ENCODE results near the gene RETSAT.
"Not testable (repeated sequence)": the region's sequence is repeated elsewhere in the genome, so short reads cannot be mapped to it uniquely, and the experiment has no call there.

The RETSAT gene

DNA sequence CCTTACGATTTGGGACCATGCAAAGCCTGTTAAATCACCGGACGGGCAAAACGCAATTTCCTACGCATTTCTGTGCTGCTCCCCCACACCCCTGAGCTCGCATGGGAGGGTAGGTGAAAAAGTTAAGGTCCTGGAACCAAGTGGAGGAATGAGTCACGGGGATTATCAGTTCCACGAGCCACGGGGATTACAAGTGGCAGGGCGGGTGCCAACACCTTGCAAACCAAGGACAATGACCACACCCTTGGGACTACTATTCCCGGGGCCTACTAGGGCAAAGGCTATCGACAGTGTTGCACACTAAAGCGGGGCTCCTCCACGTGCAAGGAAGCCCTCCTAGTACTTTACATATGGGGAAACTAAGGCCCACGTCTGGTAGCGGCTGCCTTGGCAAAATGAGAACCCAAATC is 447 bp downstream of the RETSAT start:
- in situ Hi-C loops (cut with HindIII; ENCODE audit: low sequenced_read_pairs): no loop called here
- peak; percentile 7 for DNase-seq (ENCODE audit: low read depth, low spot score)

DNA sequence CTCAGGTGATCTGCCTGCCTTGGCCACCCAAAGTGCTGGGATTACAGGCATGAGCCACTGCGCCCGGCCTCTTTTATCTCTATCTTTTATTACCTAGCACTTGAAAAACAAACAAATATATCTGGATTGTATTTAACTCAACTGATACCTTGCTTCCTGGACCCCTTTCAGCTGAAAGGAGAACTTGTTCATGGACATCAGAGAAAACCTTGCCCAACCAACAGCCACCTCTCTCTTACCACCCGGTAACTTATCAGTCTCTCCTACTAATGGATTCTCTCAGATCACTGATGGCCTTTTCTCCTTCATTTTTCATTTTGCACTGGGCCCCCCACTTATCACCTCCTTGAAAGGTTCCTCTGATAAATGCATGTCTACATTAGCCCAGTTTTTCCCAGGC is 6.7 kb downstream of the RETSAT start:
- TF ChIP-seq, protein P1, sequence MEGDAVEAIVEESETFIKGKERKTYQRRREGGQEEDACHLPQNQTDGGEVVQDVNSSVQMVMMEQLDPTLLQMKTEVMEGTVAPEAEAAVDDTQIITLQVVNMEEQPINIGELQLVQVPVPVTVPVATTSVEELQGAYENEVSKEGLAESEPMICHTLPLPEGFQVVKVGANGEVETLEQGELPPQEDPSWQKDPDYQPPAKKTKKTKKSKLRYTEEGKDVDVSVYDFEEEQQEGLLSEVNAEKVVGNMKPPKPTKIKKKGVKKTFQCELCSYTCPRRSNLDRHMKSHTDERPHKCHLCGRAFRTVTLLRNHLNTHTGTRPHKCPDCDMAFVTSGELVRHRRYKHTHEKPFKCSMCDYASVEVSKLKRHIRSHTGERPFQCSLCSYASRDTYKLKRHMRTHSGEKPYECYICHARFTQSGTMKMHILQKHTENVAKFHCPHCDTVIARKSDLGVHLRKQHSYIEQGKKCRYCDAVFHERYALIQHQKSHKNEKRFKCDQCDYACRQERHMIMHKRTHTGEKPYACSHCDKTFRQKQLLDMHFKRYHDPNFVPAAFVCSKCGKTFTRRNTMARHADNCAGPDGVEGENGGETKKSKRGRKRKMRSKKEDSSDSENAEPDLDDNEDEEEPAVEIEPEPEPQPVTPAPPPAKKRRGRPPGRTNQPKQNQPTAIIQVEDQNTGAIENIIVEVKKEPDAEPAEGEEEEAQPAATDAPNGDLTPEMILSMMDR (IDR thresholded peaks at IDR 0.05; ENCODE audit: low read depth, low read length): no peak
- no peak overlapping the region for H3K4me3 ChIP-seq (ENCODE audit: low read depth, low read length)
- DNase-seq (ENCODE audit: low read depth, low spot score): no peak
- in situ Hi-C loops (cut with HindIII; ENCODE audit: low sequenced_read_pairs): no loop called here

More for the DNA sequence above, 447 bp downstream of the RETSAT start:
- H3K4me3 ChIP-seq (ENCODE audit: low read depth, low read length): peak overlapping the region; percentile 97
- TF ChIP-seq, protein P1 (IDR thresholded peaks at IDR 0.05; ENCODE audit: low read depth, low read length): no peak

DNA sequence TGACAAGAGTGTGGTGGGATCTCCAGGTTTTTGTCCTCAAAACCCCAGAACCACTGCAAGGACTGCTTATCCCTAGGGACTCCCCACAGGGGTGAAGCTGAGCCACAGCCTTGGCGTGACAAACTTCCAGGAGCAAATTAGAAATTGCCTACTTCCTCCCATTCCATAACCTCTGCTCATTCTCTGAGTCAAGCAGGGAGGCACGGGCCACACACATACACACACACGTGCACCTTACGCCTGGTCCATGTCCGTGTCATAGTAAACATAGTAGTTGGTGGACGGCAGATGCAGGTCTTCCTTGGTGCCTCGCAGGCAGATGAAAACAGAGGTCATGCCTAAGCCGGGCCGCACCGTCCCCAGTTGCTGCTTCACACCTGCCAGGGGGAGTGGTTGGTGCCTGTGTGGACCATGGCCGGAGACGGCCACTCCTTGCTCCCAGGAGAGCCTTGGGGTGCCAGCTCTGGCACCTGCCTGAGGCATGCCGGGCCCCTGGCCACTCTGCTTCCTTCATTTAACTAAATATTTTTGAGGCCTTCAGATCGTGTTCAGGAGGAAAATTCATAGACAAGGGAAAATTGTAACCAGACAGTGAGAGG is 9.9 kb downstream of the RETSAT start:
- H3K4me3 ChIP-seq (ENCODE audit: low read depth, low read length): no peak overlapping the region
- DNase-seq (ENCODE audit: low read depth, low spot score): no peak
- in situ Hi-C loops (cut with HindIII; ENCODE audit: low sequenced_read_pairs): no loop called here
- TF ChIP-seq, protein P1 (IDR thresholded peaks at IDR 0.05; ENCODE audit: low read depth, low read length): no peak

DNA sequence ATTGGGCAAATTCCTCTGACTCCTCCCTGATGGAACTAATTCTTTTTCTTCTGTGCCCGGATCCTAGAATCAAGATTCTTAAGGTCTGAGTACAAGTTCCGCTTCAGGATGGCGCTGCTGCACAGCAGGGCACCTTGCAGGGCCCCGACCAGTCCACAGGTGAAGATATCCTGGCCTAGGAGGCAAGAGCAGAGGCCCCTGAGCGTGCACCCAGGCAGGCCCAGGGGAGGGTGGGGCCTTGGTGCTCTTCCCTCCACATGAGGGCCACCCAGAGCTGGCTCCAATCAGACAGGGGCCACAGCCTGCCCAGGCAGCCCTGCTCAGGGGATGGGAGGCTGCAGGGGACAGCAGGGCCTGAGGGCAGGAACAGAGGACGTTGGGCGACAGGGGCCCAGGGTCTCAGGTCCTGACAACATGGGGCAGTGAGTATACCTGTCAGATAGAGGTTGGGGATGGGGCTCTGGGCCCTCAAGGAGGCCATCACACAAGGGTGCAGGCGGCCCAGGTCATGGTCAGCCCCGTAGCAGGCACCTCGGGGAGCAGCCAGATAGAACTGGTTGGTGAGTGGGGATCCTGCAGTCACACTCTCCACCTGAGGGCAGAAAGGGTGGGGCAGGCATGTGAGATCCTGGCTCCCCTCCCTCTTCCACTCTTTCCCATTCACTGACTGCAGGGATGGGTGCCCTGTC is 11.0 kb downstream of the RETSAT start:
- in situ Hi-C loops (cut with HindIII; ENCODE audit: low sequenced_read_pairs); H3K4me3 ChIP-seq (ENCODE audit: low read depth, low read length); DNase-seq (ENCODE audit: low read depth, low spot score): not testable (repeated sequence)

DNA sequence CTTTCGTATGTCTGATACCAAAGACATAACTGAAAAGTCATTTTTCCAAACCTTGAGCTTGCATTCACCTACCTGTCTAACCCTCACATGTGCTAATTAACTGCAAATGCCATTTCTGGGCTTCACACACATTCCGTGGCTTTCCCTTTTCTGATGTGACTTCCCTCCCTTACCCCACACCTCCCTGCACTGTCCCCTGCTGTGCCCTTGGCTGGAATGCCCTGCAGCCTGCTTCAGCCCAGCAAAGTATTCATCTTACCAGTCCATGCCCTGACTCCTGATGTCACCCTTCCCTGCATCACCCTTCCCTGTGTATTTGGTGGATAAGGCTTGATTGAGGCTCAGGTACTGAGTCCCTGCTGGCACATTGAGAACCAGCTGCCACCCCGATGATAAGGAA is 12.2 kb downstream of the RETSAT start:
- DNase-seq (ENCODE audit: low read depth, low spot score): no peak
- no peak overlapping the region for H3K4me3 ChIP-seq (ENCODE audit: low read depth, low read length)
- TF ChIP-seq, protein P1 (IDR thresholded peaks at IDR 0.05; ENCODE audit: low read depth, low read length): no peak
- in situ Hi-C loops (cut with HindIII; ENCODE audit: low sequenced_read_pairs): no loop called here

DNA sequence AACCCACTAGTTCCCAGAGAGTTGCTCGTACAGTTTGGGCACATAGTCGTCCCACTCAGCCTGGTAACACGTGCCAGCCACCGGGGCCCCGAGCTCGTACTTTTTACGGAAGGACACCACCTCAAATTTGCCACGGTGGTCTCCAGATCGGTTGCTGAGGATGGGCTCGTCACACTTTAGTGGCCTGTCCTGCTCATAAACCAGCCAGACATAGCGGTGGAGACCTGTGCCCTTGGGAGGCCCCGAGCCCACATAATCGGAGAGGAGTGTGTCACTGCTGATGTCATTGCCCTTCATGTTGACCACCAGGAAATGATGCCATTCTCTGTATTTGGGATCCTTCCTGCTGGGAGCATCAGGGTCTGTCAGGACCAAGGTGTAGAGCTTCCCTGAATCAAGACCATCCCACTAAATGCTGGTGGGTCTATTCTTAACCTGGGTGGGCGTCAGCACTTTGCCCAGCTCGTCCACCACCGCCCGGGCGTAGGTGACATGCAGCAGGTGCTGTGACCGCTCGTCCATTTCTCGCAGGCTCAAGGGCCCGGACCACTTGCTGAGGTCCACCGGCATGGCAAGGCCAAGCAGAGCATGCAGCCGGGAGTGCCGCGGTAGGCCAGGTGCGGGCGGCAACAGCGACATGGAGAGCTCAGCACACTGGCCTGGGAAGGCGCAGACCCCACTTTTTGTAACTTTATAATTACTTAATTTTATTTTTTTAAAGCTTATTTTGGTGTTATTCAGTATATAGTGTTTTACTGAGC is 12.9 kb downstream of the RETSAT start:
- TF ChIP-seq, protein P1 (IDR thresholded peaks at IDR 0.05; ENCODE audit: low read depth, low read length): no peak
- no peak for DNase-seq (ENCODE audit: low read depth, low spot score)
- in situ Hi-C loops (cut with HindIII; ENCODE audit: low sequenced_read_pairs): no loop called here
- no peak overlapping the region for H3K4me3 ChIP-seq (ENCODE audit: low read depth, low read length)
